Measurements from ENCODE around the gene CHD1L.
"Not testable (repeated sequence)": the region's sequence is repeated elsewhere in the genome, so short reads cannot be mapped to it uniquely, and the experiment has no call there.

Gene CHD1L

DNA sequence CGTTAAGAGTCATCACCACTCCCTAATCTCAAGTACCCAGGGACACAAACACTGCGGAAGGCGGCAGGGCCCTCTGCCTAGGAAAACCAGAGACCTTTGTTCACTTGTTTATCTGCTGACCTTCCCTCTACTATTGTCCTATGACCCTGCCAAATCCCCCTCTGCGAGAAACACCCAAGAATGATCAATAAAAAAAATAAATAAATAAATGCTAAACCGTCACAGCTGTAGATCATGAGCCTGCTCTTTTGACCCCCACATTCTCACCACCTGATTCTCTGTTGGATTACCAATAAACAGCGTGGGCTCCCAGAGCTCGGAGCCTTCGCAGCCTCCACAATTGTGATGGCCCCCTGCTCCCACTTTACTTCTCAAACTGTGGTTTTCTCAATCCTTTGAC is 8.6 kb upstream of the CHD1L start:
- not testable (repeated sequence) for DNase-seq (ENCODE audit: low read depth)

DNA sequence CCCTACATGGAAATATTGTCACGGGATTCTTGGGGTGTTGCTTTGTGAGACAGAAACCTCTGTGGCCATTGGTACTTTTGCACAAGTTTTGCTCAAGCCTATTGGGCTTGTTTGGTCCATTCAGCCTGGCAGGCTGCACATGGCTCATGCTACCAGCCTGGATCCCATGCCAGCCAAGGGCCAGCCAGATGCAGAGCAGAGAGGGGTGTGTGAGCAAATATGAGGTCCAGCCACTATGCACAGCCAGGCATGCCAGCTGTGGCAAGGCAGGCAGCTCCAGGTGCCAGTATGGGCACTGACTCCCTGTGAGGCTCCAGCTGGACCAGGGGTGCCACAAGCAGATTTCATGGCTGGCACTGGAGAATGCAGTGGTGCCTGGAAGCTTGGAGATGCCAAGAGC is 6.7 kb upstream of the CHD1L start:
- DNase-seq (ENCODE audit: low read depth), result no peak

DNA sequence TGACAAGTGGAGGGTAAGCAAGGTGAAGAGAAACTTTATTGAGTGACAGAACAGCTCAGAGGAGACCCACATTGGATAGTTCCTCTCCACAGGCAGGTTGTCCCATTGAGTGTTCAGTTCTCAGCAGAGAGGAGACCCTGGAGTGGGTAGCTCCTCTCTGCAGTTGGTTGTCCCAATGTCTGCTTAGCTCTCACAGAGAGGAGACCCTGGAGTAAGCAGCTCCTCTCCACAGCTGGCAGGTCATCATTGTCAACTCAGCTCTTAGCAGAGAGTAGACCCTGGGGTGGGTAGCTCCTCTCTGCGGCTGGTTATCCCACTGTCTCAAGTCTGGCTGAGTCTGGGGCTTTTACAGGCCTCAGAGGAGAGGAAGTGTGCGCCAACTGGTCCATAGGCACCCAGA is 6.0 kb upstream of the CHD1L start:
- DNase-seq (ENCODE audit: low read depth), result no peak

DNA sequence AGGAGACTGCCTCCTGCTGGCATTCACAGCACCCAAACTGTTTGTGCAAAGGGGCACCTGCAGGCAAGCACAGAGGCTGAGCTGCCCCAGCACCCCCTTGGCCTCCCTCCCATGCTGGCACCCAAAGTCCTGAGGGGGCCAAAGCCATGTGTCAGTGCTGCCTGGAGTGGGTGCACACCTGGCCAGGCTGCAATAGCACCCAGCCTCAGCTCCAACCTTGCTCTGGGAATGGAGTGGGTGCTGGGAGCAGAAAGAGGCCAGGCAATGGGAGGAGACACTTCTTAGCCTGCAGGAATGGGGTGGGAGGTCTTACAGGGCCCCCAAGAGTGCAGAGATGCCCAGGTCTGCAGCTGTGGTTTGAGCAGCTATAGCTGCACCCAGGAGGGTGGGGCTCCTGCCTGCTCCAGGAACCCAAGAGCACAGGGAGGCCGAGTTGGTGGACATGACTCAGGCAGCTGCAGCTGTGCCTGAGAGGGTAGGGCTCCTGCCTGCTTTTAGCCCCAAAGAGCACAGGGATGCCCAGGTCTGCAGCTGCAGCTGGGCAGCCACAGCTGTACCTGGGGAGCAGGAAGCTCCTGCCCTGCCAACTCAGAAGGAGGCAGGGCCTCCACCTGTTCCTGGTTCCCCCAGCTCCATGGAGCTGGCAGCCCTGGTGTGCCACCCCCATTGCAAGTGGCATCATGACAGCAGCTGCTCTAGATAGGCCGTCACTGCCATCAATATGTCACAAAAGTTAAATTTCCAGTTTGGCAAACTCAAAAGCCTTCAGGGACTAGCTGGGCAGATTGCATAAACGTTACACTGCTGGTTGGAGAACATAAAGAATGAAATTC is 5.3 kb upstream of the CHD1L start:
- DNase-seq (ENCODE audit: low read depth), result no peak

DNA sequence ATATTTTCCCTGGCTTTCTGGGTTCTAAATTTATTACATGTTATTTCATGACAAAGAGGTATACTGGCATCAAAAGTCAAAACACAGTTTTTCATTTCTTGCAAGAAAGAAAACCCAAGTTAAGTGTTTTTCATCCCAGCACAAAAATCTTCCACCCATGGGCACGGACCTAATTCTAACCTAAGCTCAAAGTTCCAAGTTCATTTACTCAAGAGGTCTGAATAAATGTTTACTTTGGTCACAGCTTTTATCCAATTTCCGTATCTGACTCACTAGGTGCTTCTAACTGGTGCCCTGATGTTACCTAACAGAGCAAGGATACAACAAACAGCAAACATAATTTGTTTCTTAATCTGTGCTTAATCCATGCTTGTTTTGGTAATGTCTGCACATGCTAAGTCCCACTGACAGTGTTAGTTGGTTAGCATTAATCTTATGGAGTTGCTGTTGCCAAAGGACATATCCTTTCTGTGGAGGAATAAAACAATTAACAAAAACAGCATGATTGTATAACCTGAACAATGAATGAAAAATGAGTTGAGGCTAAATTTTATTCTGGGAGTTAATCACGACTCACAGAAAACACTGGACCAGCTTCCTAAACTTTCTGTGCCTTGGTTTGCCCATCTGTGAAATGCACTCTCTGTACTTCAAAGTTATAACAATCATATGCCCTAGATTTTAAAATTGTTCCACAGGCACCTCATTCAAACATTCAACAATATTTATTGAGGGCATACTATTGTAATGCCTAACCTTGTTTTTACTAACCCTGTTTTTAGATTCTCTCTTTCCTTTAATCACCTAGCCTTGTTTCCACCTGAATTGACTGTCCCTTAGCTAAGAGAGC is 4.2 kb upstream of the CHD1L start:
- no peak for DNase-seq (ENCODE audit: low read depth)

DNA sequence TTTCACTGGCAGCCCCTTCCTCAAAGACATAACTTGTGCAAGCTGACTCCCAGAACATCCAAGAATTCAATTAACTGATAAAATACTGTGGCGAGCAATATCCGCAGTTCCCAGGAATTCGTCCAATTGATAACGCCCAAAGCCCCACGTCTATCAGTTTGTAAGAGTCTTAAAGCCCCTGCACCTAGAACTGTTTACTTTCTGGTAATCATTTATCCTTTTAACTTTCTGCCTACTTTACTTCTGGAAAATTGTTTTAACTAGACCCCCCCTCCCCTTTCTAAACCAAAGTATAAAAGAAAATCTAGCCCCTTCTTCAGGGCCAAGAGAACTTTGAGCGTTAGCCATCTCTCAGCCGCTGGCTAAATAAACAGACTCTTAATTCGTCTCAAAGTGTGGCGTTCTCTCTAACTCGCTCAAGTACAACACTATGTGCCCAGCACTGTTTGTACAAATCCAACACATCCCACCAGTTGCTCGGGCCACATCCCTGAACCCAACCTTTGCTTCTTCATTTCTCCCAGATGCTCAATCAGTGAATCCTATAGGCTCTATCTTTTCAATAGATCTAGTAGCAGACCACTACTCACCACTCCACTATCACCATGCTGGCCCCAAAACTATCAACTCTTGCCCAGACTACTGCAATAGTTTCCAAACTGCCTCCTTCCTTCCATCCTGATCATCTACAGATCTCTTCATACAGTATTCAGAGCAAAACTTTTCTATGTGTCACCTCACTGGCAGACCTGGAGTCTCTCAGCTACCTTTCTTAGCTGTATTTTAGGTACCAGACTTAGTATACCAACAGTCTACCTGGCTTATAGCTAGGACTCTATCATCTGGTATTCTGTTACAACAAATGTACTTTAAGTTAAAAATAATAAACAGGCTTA is 3.3 kb upstream of the CHD1L start:
- DNase-seq (ENCODE audit: low read depth), result no peak

DNA sequence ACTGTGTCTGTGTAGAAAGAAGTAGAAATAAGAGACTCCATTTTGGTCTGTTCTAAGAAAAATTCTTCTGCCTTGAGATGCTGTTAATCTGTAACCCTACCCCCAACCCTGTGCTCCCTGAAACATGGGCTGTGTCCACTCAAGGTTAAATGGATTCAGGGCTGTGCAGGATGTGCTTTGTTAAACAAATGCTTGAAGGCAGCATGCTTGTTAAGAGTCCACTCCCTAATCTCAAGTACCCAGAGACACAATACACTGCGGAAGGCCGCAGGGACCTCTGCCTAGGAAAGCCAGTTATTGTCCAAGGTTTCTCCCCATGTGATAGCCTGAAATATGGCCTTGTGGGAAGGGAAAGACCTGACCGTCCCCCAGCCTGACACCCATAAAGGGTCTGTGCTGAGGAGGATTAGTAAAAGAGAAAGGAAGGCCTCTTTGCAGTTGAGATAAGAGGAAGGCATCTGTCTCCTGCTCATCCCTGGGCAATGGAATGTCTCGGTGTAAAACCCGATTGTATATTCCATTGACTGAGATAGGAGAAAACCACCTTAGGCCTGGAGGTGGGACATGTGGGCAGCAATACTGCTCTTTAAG is 2.3 kb upstream of the CHD1L start:
- DNase-seq (ENCODE audit: low read depth), result not testable (repeated sequence)

DNA sequence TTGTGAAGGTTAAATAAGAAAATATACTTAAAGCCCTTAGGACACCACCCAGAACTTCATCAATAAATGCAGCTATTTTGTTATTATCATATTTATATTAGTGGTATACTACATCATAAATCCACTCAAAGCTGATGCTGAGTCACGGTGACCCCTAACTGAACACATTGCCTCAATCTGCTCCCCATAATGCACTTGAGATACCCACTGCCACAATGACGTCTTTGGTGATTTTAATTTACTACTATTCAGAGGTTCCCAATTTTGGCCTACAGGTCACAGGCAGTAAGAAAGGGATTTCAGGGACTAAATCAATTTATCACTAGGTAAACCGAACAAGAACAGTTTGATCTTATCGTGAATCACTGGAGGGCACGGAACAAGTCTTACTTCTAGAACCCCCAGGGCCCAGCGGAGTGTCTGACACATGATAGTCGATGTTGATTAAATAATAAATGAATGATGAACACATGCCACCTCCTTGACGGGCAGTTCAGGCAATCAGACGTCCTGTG is 493 bp upstream of the CHD1L start:
- DNase-seq (ENCODE audit: low read depth), result no peak

DNA sequence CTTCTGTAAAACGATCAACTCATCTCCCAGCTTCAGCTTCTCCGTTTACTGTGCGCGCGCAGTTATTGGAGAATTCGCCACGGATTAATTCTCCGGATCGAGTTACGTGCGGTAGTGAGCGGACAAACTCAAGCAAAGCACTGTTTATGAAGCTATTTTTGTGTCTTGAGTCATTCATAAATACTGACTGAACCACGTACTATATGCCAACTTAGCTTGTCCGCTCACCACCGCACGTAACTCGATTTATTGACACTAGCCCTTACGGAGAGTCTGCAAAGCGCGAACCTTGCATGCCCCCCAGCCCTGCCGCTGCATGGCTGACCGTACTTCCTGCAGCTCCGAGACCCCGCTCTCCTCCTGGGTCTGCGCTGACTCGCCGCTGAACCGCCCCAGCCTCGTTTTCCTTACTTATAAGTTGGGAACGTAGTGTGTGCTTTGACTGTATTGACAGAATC is 773 bp downstream of the CHD1L start:
- no peak for DNase-seq (ENCODE audit: low read depth)

- no peak for DNase-seq (ENCODE audit: low read depth)
Measured at GRCh38 chr1:147243841-147244240, 1.4 kb downstream of the CHD1L start.

DNA sequence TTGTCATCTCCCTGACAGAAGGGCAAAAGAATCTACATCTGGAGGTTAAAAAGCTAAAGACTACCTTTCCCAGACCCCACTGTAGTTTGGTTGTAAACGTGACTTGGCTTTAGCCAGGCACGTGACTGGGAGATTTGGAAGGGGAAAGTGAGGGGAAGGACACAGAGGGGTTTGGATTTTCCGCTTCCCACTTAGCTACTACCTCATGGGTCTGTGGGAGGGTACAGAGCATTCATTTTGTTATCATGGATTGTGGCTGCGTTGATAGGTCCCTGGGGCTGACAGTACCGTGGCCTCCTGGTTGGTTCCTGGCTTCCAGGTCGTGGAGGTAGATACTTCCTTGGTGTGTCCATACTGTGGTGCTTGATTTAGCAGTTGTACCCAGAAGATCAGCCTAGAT is 2.6 kb downstream of the CHD1L start:
- DNase-seq (ENCODE audit: low read depth), result no peak

GRCh38 chr1:147245586-147246021 is 3.1 kb downstream of the CHD1L start:
- DNase-seq (ENCODE audit: low read depth), result no peak

DNA sequence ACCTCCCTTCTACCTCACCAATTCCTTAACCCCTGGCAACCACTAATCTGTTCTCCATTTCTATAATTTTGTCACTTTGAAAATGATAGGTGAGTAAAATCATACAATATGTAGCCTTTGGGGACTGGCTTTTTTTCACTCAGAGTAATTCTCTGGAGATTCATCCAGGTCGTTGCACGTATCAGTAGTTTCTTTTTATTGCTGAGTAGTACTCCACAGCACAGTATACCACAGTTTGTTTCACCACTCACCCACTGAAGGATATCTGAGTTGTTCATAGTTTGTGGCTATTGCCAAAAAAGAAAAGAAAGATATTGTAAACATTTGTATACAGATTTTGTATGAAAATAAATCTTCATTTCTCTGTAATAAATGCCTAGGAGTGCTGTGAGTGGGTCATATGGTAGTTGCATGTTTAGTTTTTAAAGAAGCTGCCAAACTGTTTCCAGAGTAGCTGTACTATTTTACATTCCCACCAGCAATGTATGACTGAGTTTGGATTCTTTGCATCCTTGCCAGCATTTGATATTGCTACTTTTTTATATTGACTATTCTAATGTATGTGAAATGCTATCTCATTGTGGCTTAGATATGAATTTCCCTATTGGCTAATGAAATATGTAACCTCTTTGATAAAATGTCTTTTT is 3.7 kb downstream of the CHD1L start:
- no peak for DNase-seq (ENCODE audit: low read depth)

GRCh38 chr1:147246910-147247655 is 4.6 kb downstream of the CHD1L start:
- no peak for DNase-seq (ENCODE audit: low read depth)

DNA sequence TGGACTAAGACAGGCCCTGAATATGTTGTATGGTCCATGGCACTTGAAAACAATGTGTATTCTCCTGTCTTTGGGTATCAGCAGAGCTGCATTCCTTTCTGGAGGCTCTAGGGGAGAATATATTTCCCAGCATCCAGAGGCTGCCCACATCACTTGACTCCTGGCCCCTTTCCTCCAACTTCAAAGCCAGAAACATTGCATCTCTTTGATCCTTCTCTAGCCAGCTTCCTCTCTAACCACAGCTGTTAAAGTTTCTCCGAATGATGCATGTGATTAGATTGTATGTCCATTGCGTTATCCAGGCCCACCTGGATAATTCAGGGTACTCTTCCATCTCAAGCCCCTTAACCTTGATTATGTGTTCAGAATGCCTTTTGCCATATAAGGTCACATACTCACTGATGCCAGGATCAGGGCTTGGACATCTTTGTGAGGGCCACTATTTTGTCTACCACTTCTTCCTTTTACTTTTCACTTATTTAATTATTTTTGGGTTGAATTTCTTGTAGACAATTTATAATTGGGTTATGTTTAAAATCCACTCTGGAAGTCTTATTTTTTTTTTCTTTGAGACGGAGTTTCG is 5.3 kb downstream of the CHD1L start:
- no peak for DNase-seq (ENCODE audit: low read depth)

- no peak for DNase-seq (ENCODE audit: low read depth)
Measured at GRCh38 chr1:147252540-147252939, 10.1 kb downstream of the CHD1L start.

DNA sequence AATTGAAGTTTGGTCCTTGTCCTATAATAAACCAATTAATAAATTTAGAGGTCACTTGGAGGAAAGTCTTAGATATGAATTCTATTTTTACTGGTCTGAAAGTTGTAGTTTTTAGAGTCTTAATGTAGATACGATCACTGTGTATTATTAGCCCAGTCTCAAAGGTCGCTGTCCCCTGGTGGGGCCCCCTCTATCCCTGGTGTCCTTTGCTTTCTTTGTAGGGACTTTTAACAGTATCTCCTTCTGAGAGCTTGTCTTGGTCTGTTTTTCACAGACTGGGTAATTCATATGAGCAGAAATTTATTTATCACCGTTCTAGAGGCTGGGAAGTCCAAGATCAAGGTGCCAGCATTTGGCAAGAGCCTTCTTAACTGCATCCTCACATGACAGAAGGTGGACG is 18.5 kb downstream of the CHD1L start:
- DNase-seq (ENCODE audit: low read depth), result no peak

DNA sequence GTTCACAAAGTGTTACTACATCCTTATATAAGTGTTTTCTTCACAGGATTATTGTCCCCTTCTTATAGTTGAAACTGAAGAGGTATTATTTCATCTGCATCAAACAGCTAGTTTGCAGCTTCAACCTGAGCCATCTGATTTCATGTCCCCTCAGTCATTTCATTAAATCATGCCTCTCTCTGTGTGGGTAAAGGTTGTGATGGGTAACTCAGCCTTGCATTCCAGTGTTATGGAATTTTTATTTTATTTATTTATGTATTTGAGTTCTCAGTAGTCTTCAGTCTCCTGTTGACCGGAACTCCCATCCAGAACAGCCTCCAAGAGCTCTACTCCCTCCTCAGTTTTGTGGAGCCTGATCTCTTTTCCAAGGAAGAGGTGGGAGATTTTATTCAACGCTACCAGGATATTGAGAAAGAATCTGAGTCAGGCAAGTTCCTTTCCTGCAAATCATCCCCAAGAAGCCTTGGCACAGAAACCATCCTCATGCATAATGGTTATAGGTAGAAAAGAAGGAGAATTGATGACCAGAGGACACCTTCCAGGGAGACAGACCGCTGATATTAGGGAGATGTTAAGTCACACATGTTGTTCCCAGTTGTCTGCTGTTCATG is 21.8 kb downstream of the CHD1L start:
- no peak for DNase-seq (ENCODE audit: low read depth)

DNA sequence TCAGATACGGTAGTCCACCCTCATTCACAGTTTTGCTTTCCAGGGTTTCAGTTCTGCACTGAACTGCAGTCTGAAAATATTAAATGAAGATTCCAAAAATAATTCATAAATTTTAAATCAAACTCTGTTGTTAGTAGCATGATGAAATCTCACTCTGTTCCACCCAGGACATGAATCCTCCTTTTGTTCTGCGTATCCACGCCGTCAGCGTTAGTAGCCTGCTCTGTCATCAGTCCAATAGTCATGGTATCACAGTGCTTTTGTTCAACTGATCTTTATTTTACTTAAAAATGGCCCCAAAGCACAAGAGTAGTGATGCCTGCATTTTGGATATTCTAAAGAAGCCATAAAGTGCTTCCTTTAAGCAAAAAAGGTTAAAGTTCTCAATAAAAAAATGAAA is 23.9 kb downstream of the CHD1L start:
- no peak for DNase-seq (ENCODE audit: low read depth)
